PC-9 (cell line): ENCODE data around the gene MTHFD1L.

Source experiments
- CTCF ChIP-seq: fragments of 200-600 bp; sonication (generic); conservative IDR thresholded peaks from 2 replicates; pipeline ENCODE4 v1.6.1; 2017; ENCODE audit warnings: mixed run types, antibody characterized with exemption, mild to moderate bottlenecking, moderate library complexity
- EZH2 ChIP-seq: fragments of 200-600 bp; sonication (generic); IDR thresholded peaks from 2 replicates; pipeline ENCODE4 v1.8.0; 2017; ENCODE audit warnings: antibody characterized with exemption, low read depth

GRCh38 chr6:150924808-150925589 is 59.5 kb downstream of the MTHFD1L start:
- no peak for TF ChIP-seq EZH2
- TF ChIP-seq CTCF = no peak
